ENCODE results near the gene ZBTB21.

- TF ChIP-seq CTCF (IDR thresholded peaks at IDR 0.05 in 8 of 11, conservative IDR thresholded peaks at IDR 0.05 in 3 of 11), result no peak
- TF ChIP-seq POLR2A (IDR thresholded peaks at IDR 0.05), result no peak
- TF ChIP-seq POLR2AphosphoS5 (IDR thresholded peaks at IDR 0.05), result no peak
Measured at GRCh38 chr21:42027822-42028765, 17.9 kb upstream of the ZBTB21 start.

All from spleen (tissue), 7 donors.